ENCODE measurements around the gene BACH2. TPM values are rescaled to one million over a fixed set of nuclear protein-coding genes. Genes with fewer than 3 reads are reported as not detected.
"Not testable (repeated sequence)": the region's sequence is repeated elsewhere in the genome, so short reads cannot be mapped to it uniquely, and the experiment has no call there.

Gene BACH2
- total and polyA plus RNA-seq, 2 experiments from 2014 or later: 1.6 to 5.7 TPM

DNA sequence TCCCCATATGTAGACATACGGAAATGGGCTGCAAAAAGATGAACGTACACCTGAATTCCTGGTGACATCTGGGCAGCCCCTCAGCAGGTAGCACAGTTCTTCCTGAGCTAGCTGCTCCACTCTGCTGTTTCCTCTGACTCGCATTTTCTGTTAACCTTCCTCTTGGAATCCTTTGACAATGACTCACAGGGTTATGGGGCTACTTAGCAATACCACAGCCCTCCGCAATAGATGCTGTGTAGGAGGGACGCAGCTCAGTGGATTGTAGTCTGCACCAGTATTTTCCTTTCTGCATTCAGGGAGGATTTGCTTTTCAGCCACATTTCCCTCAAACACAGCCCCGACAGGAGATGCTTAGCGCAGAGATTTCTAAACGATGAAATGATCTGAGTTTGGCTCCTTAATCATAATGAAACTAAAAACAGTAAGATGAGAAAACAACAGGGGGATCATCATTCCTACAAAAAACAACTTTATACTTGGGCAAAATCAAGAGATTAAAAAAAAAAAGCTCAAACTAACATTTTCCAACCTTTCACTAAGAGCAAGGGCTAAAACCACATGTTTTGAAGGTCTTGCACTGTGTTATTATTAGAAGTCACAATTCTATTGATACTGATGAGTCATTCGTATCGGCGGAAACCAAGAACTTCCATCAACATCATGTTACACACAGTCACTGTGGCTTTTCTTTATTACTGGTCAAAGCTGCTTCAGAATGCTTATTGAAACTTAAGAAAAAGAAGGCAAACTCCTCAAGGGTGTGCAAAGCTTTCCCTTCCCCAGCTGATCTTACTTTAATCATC lies 12.2 kb downstream of the BACH2 start:
- H2AFZ ChIP-seq: no peak overlapping the region

DNA sequence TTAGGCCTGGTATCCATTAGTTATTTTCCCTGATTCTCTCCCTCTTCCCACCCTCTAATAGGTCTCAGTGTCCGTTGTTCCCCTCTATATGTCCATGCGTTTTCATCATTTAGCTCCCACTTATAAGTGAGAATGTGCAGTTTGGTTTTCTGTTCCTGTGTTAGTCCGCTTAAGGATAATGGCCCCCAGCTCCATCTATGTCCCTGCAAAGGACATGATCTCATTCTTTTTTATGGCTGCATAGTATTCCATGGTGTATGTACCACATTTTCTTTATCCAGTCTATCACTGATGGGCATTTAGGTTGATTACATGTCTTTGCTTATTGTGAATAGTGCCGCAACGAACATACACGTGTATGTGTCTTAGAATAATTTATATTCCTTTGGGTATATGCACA lies 14.4 kb downstream of the BACH2 start:
- not testable (repeated sequence) for H3K4me2 ChIP-seq; H3K27me3 ChIP-seq (ENCODE audit: insufficient read depth); H3K79me2 ChIP-seq (replicated peaks; ENCODE audit: insufficient read depth); H3K27me3 Mint-ChIP-seq (ENCODE audit: insufficient read depth, low read depth, poor library complexity); ATAC-seq; H2AFZ ChIP-seq; DNase-seq (ENCODE audit: low spot score); H4K20me1 ChIP-seq (replicated peaks; ENCODE audit: insufficient read depth); H3K9me2 ChIP-seq (ENCODE audit: insufficient read depth); H3K27ac Mint-ChIP-seq; H3K4me3 Mint-ChIP-seq; H3K27ac ChIP-seq (ENCODE audit: low read depth); H3K4me3 ChIP-seq; H3K36me3 Mint-ChIP-seq (ENCODE audit: low read depth); H3K9me3 Mint-ChIP-seq; H3F3A ChIP-seq (replicated peaks; ENCODE audit: low read depth); H3K36me3 ChIP-seq (ENCODE audit: insufficient read depth)
- H3K4me1 ChIP-seq (ENCODE audit: insufficient read depth): peaks cover 25% of the 10 kb centered on the region
- peaks cover 32% of the 10 kb centered on the region for H3K4me1 Mint-ChIP-seq

More for the DNA sequence above, 12.2 kb downstream of the BACH2 start:
- Mint-ChIP-seq H3K4me1 (peaks cover 48% of the 10 kb centered on the region), H3K9me3 (no peaks in the 10 kb centered on the region), H3K27me3 (ENCODE audit: insufficient read depth, low read depth, poor library complexity) (peaks cover 4% of the 10 kb centered on the region), H3K4me3 (no peak overlapping the region), H3K36me3 (ENCODE audit: low read depth) (no peaks in the 10 kb centered on the region; the same call in 2 of the 3 replicates), H3K27ac (peak overlapping the region; percentile 90)
- no peaks in the 10 kb centered on the region for H3K79me2 ChIP-seq (replicated peaks; ENCODE audit: insufficient read depth)
- H3F3A ChIP-seq (replicated peaks; ENCODE audit: low read depth): no peaks in the 10 kb centered on the region
- no peaks in the 10 kb centered on the region for H3K27me3 ChIP-seq (ENCODE audit: insufficient read depth)
- H3K27ac ChIP-seq (ENCODE audit: low read depth): no peak overlapping the region
- no peak overlapping the region for H3K4me3 ChIP-seq
- no peaks in the 10 kb centered on the region for H3K9me2 ChIP-seq (ENCODE audit: insufficient read depth)
- DNase-seq (ENCODE audit: low spot score) (peak; percentile 76), ATAC-seq (peak; percentile 51)
- H3K36me3 ChIP-seq (ENCODE audit: insufficient read depth): no peaks in the 10 kb centered on the region
- no peaks in the 10 kb centered on the region for H4K20me1 ChIP-seq (replicated peaks; ENCODE audit: insufficient read depth)
- TF ChIP-seq, protein P1, sequence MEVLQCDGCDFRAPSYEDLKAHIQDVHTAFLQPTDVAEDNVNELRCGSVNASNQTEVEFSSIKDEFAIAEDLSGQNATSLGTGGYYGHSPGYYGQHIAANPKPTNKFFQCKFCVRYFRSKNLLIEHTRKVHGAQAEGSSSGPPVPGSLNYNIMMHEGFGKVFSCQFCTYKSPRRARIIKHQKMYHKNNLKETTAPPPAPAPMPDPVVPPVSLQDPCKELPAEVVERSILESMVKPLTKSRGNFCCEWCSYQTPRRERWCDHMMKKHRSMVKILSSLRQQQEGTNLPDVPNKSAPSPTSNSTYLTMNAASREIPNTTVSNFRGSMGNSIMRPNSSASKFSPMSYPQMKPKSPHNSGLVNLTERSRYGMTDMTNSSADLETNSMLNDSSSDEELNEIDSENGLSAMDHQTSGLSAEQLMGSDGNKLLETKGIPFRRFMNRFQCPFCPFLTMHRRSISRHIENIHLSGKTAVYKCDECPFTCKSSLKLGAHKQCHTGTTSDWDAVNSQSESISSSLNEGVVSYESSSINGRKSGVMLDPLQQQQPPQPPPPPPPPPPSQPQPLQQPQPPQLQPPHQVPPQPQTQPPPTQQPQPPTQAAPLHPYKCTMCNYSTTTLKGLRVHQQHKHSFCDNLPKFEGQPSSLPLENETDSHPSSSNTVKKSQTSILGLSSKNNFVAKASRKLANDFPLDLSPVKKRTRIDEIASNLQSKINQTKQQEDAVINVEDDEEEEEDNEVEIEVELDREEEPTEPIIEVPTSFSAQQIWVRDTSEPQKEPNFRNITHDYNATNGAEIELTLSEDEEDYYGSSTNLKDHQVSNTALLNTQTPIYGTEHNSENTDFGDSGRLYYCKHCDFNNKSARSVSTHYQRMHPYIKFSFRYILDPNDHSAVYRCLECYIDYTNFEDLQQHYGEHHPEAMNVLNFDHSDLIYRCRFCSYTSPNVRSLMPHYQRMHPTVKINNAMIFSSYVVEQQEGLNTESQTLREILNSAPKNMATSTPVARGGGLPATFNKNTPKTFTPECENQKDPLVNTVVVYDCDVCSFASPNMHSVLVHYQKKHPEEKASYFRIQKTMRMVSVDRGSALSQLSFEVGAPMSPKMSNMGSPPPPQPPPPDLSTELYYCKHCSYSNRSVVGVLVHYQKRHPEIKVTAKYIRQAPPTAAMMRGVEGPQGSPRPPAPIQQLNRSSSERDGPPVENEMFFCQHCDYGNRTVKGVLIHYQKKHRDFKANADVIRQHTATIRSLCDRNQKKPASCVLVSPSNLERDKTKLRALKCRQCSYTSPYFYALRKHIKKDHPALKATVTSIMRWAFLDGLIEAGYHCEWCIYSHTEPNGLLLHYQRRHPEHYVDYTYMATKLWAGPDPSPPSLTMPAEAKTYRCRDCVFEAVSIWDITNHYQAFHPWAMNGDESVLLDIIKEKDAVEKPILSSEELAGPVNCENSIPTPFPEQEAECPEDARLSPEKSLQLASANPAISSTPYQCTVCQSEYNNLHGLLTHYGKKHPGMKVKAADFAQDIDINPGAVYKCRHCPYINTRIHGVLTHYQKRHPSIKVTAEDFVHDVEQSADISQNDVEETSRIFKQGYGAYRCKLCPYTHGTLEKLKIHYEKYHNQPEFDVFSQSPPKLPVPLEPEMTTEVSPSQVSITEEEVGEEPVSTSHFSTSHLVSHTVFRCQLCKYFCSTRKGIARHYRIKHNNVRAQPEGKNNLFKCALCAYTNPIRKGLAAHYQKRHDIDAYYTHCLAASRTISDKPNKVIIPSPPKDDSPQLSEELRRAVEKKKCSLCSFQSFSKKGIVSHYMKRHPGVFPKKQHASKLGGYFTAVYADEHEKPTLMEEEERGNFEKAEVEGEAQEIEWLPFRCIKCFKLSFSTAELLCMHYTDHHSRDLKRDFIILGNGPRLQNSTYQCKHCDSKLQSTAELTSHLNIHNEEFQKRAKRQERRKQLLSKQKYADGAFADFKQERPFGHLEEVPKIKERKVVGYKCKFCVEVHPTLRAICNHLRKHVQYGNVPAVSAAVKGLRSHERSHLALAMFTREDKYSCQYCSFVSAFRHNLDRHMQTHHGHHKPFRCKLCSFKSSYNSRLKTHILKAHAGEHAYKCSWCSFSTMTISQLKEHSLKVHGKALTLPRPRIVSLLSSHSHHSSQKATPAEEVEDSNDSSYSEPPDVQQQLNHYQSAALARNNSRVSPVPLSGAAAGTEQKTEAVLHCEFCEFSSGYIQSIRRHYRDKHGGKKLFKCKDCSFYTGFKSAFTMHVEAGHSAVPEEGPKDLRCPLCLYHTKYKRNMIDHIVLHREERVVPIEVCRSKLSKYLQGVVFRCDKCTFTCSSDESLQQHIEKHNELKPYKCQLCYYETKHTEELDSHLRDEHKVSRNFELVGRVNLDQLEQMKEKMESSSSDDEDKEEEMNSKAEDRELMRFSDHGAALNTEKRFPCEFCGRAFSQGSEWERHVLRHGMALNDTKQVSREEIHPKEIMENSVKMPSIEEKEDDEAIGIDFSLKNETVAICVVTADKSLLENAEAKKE (CRISPR knock-in tag; IDR thresholded peaks at IDR 0.05): peak; percentile 40; the same call in 1 of the 2 replicates
- TF ChIP-seq POLR2AphosphoS5 (IDR thresholded peaks at IDR 0.05; ENCODE audit: low read depth): no peak
- peaks cover 40% of the 10 kb centered on the region for H3K4me1 ChIP-seq (ENCODE audit: insufficient read depth)
- H3K4me2 ChIP-seq: 0 out of 2 replicates have a peak overlapping the region, but pooled peaks have one; percentile 14

Measured in GM23338 (cell line).